ENCODE measurements around the gene SYCE3.
A peak's percentile ranks its signal among the peaks of the same experiment; 100 is the strongest.
"Not testable (repeated sequence)": the region's sequence is repeated elsewhere in the genome, so short reads cannot be mapped to it uniquely, and the experiment has no call there.

Gene SYCE3

DNA sequence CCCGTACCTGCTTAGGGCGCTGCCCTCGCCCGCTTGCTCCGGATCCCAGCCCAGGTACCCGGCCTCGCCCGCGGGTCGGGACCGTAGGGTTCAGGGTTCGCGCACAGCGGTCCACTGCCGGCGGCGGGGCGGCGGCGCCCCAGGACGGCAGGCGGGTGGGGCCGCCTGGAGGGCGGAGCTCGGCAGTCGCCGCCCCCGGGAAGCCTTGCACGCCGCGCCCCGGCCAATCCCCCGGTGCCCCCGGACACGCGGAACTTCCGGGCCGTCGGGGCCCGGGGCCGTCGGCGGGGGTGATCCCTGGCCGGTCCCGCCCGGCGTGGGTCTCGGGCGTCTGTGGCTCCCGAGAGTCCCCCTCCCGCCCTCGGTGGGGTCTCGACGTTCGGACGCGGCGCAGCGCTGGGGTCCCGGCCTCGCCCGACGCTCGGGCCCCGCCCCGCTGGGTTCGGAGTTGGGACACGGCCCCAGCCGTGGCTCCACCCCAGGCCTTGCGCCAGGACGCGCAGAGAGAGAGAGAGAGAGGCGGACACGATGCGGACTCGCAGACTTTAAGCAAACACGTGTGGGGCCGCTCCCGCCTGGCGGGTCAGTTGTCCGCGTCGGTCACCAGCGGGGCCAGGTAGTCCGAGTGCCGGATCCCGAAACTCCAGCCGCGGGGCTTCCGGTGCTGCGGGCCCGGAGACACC is 32.7 kb downstream of the SYCE3 start, which contains the start of gene TYMP:
TYMP (minus strand) TSS at position 116 of the 683 bp plus-strand sequence. CDS start 303 bp downstream, outside the sequence.
- DNase-seq: peak; percentile 62

DNA sequence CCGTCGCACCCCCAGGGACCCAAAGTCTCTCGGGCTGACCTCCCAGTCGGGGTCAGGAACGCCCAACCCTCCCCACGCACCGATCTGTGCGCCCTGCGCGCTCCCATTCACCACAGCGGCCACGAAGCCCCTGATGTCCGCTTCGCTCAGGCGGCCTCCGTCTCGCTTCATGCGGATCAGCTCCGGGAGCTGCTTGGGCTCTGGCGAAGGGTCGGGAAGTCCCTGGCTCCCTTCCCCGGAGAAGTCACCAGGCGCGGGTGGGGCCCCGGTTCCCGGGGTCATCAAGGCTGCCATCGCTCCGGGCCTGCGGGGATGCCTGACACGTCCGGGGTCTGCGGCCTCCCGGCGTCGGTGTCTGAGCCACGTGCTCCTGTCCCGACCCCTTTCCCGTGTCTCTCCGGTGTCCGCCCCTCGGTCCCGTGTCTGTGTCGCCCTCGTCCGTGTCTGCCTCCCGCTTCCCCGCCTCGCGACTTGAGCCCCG is 33.3 kb downstream of the SYCE3 start:
- peak; percentile 42 for DNase-seq

DNA sequence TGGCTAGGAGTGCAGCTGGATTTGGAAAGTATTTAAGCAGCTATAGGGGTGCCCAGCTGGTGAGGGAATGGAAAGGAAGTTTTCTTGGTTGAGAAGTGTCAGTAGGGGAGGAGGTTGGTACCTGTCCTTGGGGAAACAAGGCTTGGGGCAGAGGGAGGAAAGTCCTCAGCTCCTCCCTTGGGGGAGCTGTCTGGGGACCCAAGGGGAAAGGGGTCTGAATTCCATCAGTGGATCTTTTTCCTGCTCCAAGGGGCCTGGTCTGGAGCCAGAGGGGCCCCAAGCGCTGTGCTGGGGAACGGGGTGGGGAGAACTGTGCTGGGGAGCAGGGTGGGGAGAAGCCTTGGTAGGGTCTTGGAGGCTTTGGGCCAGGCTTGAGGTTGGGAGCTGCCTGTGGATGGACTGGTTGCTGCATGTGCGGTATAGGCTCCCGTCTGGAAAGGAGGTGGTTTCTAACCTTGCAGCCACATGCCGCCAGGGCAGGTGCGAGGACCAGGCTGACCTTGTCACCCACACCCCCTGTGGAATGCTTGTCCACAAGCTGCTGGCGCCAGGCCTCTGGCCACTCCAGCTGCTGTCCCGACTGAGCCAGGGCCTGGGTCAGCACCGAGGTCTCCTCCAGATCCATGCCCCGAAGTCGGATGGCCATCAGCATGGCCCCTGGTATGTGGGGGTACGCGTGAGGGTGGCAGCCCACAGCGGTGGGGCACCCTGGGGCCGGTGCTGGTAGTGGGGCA is 33.9 kb downstream of the SYCE3 start:
- no peak for DNase-seq

DNA sequence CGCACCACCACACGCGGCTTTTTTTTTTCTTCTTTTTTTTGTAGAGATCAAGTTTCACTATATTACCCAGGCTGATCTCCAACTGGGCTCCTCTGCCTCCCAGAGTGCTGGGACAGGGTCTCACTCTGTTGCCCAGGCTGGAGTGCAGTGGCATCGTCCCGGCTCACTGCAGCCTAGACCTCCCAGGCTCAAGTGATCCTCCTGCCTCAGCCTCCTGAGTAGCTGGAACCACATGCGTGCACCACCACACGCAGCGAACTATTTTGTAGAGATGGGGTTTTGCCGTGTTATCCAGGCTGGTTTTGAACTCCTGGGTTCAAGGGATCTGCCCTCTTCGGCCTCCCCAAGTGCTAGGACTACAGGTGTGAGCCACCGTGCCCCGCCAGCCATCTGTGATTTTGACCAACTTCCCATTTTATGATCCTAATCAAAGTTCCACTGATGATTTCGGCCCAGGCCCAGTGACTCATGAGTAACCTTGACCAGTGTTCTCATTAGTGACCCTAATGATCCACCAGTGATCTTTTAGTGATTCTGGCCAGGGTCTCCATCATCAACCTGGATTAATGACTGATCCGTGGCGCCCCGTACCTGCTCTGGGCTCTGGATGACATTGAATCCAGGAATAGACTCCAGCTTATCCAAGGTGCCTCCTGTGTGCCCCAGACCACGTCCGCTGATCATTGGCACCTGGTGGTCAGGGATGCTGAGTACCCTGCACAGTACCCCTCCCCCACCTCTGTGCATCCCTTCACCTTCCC is 34.6 kb downstream of the SYCE3 start:
- DNase-seq: no peak

DNA sequence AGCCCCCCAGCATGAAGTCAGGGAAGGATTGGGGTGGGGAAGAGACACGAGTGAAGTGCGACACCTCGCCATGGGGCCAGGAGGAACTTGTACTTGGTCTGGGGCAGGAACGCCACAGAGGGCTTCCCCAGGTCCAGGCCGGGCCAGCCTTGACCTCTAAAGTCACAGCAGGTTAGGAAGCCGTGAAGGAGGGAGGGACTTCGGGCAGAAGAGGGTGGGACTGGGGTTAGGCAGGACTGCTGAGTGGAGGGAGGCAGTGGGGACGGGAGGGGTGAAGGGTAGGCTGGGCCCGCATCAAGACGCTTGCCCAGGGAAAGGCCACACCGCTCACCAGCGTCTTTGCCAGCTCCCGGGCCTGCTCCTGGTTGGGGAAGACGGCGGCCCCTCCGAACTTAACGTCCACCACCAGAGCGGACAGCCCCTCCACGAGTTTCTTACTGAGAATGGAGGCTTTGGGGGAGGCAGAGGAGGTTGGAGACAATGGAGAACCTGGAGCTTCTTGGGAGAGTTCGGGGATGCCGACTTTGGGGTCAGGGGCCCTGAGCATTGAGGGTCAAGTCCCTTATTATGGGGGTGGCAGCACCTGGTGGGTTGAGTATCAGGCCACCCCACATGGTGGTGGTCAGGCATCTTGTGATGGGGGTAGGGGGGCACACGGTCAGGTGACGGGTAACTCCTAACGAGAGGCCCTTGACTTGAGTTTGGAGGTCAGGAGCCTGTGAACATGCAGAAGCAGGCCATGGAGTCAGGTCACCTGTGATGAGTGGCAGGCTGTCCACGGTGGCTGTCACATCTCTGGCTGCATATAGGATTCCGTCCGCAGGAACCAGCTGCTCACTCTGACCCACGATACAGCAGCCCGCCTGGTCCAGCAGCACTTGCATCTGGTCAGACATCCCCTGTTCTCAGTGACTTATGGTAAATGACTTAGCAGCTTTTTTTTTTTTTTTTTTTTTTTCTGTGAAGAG is 35.6 kb downstream of the SYCE3 start:
- DNase-seq: no peak

DNA sequence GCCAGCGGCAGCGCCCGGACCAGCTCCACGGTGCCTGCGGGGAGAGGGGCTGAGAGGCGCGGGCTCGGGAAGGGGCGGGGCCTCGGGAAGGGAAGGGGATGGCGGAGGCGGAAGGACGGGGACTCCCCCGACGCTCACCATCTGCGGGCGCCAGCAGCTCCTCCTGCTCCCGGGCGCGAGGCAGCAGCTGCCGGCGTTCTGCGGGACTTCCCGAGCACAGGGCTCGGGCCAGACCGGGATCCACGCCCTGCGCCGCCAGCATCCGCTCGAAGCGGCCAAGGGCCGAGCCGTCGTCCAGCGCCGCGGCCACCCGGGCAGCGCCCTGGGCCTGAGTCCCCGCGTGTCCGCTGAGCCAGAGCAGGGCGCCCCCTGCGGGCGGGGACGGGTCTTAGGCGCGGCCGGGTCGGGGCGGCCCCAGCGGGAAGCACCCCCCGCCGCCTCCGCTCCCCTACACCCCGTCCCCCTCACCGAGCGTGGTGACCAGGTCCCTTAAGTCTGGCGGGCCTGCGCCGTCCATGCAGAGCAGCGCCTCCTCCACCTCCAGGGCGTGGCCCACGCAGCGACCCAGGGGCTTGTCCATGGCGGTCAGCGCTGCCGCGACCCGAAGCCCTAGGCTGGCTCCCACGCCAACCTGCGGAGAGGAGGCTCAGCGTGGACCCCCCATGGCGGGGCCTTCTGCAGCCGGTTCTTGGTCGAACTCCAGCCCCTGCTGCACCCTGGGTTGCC is 36.4 kb downstream of the SYCE3 start:
- peak; percentile 93 for DNase-seq

DNA sequence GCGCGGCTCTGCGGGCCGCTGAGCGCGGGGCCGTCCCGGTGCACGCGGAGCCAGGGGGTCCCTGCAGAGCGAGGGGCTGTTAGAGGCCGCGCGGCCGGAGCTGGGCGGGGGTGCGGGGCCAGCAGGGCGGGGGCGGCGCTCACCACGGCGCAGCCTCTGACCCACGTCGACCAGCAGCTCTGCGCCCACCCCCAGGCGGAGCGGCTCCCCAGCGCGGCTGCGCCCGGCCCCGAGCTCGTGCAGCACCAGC is 36.9 kb downstream of the SYCE3 start:
- no peak for DNase-seq

DNA sequence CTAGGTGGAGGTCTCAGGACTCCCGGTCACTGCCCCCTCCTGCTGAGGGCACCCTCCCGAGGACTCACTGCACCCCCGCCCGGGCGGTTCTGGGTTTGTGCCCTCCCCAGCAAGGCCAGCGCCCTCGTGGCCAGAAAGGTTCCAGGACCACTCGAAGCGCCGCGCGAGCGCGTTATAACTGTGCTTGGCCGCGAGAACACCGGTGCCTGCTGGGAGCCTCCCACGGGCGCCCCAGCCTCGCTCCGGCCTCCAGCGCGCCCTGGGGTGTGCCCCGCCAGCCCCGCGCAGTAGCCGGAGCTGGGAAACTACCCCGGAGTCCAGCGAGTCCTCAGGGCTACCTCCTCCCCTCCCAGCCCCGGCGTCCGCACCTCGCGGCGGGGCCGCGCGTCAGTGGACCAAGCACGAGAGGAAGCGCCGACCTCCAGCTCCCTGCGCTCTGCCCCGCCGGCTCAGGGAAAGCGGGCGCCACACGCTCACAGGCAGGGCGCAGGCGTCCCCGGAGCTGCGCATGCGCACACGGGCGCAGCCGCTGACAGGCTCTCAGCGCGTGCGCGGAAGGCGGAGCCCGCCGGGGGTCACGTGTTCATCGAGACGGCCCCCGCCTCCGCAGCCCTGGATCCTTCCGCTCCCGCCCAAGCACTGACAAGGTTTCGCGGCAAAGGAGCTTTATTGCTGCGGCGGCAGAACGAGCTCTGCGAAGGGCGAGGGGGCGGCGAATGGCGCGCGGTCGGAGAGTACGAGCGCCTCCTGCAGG is 37.4 kb downstream of the SYCE3 start, which contains the start of gene SCO2:
SCO2 (minus strand) TSS at position 495 of the 754 bp plus-strand sequence. CDS start 1,187 bp downstream, outside the sequence.
- peak; percentile 99 for DNase-seq

DNA sequence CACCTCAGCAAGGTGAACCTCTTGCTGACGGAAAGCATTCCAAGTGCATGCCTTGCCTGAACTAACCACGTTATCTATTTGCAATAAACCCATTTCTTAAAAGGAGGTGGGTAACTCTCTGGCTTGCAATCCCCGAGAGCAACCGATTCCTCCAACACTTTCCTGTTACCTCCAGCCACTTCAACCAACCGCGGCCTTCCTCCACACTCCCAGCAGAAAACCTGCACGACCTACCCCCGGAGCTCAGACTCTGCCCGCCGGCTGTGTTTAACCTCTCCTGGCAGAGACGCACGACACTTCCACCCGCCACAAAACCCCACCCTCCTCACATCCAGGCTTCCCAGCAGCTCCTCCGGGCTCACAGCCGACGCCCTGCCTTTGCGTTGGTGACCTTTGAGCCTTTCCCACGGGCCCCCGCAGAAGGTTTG is 38.0 kb downstream of the SYCE3 start:
- DNase-seq: no peak

DNA sequence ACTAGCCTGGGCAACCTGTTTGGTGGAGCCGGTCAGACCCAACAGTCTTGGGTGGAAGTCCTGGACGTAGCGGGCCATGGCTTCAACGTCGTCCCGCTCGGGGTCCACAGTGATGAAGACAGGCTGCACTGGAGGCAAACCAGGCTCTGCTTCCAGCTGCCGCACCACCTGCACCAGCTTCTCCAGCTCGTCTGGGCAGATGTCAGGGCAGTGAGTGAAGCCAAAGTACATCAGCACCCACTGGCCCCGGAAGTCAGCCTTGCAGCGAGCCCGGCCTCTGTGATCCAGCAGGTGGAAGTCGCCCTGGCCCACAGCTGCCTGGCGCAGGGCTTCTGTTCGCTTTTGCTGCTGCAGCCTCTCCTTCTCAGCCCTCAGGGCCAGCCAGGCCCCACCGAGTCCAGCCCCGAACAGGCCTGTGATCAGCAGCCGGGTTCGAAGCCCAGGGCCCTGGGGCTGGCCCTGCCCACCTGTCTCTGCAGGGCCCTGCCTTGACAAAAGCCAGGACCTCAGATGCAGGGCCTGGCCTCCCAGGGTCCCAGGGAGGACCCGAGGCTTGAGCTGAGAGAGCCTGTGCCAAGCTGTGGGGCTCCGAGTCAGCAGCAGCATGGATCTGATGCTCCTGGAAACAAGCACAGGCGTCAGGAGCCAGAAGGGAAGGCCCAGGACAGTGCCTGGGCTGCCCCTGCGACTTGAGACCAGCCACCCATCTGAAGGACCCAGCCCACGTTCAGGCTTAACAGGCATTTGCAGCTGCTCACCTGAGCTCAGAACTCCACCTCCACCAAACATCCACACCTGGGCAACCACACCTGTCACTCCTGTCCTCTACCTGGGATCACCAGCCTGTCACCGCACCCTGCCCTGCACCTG is 38.7 kb downstream of the SYCE3 start:
- no peak for DNase-seq

DNA sequence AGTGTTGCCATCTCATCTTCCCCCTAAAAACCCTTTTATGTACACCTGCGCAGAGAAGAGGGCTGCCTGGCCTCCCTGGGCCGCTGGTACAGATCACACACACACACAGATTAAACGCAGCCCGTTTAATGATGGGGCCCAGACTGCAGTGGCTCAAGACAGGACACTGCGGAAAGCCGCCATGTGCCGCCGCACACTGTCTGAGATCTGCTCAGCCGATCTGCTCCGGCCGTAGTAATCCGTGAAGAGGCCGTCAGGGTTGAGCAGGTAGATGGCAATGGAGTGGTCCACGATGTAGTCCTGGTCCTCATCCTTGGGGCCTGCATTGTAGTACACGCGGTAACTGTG is 39.3 kb downstream of the SYCE3 start:
- DNase-seq: no peak

DNA sequence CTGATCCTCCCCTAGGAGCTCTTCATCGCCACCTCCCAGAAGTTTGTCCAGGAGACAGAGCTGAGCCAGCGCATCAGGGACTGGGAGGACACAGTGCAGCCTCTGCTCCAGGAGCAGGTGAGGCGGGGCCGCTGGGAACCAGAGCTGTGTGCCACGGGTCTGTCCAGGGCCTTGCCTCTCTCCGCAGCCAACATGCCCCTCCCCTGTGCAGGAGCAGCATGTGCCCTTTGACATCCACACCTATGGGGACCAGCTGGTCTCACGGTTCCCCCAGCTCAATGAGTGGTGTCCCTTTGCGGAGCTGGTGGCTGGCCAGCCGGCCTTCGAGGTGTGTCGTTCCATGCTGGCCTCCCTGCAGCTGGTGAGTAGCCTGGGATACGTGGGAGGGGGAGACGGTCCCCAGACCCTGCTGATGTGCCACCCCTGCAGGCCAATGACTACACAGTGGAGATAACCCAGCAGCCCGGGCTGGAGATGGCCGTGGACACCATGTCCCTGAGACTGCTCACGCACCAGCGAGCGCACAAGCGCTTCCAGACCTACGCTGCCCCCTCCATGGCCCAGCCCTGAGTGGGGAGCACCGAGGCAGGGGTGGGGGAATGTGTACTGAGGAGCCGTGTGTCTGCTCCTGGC is 39.8 kb downstream of the SYCE3 start:
- no peak for DNase-seq

DNA sequence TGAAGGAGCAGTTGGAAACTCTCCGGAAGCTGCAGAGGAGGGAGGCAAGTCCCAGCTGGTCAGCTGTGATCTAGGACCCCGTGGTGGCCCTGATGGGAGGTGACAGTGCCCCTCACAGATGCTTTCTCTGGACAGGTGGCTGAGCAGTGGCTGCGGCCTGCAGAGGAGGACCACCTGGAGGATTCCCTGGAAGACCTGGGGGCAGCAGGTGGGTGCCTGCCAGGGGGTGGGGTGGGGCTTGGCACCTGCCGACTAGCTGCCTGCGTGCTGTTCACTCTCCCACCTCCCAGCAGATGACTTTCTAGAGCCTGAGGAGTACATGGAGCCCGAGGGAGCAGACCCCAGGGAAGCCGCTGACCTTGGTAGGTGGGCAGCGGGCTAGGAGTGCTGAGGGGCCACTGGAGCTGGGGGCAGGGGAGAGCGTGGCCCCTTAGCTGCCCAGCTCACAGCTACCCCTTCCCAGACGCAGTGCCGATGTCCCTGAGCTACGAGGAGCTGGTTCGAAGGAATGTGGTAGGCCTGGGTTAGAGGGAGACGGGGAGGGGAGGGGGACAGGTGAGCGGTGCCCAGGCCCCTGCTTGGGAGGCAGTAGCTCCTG is 40.4 kb downstream of the SYCE3 start:
- DNase-seq: no peak

DNA sequence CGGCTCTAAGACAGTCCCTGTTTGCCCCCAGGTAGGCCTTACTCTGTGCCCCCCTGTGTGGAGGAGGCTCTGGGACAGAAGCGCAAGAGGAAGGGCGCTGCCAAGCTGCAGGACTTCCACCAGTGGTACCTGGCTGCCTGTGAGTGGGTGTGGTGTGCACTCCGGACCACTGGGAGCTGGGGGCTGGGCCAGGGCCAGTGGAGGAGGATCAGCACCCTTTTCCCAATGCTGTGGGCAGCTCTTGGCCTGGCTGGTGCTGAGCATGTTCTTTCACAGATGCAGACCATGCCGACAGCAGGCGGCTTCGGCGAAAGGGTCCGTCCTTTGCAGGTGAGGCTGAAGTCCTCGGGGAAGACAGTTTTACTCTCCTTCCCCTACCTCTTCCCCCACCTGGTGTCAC is 41.0 kb downstream of the SYCE3 start:
- DNase-seq: no peak

DNA sequence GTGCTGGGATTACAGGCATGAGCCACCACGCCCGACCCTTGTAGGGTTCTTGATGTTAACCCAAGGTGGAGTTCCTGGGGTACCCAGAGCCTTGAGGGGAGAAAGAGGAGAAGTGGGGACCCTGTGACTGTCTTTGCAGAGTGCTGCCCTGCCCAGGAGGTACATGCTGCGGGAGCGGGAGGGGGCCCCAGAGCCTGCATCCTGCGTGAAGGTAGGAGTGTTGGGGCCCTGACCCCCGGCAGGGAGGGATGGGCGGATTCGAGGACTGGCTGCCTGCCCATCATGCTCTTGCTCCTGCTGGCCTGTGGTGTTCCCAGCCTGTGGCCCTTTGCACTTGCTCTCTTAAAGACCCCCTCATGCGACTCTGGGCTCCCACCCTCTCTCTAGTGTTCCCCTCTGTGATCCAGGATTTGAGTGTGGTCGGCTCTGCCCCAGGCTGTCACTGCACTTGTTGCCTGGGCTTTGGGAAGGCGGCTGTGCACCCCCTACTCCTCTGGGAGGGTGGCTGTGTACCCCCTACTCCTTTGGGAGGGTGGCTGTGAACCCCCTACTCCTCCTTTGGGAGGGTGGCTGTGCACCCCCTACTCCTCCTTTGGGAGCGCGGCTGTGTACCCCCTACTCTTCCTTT is 41.8 kb downstream of the SYCE3 start:
- DNase-seq: no peak

DNA sequence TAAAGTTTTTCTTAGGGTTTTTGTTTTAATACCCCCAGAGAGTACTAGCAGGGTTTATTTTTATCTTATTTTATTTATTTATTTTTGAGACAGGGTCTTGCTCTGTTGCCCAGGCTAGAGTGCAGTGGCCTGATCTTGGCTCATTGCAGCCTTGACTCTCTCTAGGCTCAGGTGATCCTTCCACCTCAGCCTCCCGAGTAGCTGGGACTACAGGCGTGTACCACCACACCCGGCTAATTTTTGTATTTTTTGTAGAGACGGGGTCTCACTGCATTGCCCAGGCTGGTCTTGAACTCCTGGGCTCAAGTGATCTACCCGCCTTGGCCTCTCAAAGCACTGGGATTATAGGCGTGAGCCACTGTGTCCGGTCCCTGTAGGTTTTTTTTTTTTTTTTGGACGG is 42.5 kb downstream of the SYCE3 start:
- DNase-seq: not testable (repeated sequence)

DNA sequence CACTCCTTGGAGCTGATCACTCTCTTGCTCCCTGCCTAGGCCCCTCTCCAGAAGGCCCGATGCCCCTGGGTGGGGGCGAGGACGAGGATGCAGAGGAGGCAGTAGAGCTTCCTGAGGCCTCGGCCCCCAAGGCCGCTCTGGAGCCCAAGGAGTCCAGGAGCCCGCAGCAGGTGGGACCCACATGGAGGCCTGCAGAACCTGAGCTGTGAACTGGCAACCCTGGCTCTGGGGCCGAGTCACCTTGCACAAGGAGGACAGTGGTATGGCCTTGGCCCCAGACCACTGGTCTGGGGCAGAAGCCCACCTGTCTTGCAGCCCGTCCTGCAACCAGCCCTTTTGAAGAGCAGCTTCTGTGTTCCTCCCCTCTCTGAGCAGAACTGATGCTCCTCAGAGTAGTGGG is 43.6 kb downstream of the SYCE3 start:
- no peak for DNase-seq

DNA sequence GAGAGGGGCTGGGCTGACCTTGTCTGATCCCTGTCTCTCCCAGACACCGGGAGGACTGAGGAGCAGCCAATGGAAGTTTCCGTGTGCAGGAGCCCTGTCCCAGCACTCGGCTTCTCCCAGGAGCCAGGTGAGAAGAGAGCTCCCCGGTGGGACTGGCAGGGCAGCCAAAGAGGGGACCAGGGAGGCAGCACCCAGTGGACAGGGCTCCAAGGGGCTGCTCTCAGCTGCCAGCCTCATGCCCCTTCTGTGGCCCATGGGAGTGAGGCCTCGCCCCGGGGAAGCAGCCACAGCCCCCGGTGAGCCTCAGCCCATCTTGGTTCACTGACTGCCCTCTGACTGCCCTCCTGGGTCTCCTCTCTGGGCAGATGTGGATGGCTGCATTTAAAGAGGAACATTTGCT is 44.1 kb downstream of the SYCE3 start:
- DNase-seq: no peak
